K562 (cell line): ENCODE results near the gene FILIP1L. TPM values are rescaled to one million over a fixed set of nuclear protein-coding genes. Genes with fewer than 3 reads are reported as not detected.

Experiments
- ASH1L ChIP-seq: fragments of 450-650 bp; IDR thresholded peaks from 2 replicates; pipeline ENCODE4 v1.6.1; 2018; ENCODE audit warnings: borderline replicate concordance, mild to moderate bottlenecking, low read depth; ENCODE audit not compliant: partially characterized antibody
- CBFA2T3 ChIP-seq: fragments of 450-650 bp; IDR thresholded peaks from 2 replicates; pipeline ENCODE4 v1.6.1; 2017
- CTBP1 ChIP-seq: fragments of 450-650 bp; IDR thresholded peaks from 2 replicates; pipeline ENCODE4 v1.6.1; 2016; ENCODE audit warnings: borderline replicate concordance
- DMBX1 ChIP-seq: fragments of 250-450 bp; sonication (Bioruptor Pico); IDR thresholded peaks from 2 replicates; pipeline ENCODE4 v1.8.0; 2022; ENCODE audit warnings: inconsistent platforms, mild to moderate bottlenecking, moderate library complexity, borderline replicate concordance
- DPF2 ChIP-seq: fragments of 450-650 bp; IDR thresholded peaks from 2 replicates; pipeline ENCODE4 v1.6.1; 2016
- HDAC2 ChIP-seq: fragments of 450-650 bp; IDR thresholded peaks from 2 replicates; pipeline ENCODE4 v1.6.1; 2016; ENCODE audit warnings: mild to moderate bottlenecking
- HNRNPH1 ChIP-seq: fragments of 200-400 bp; formaldehyde crosslinking; optimal IDR thresholded peaks from 2 replicates; pipeline ENCODE3; 2017; ENCODE audit warnings: low read depth, mild to moderate bottlenecking, low read length, moderate library complexity
- SMAD2 ChIP-seq: fragments of 150-350 bp; IDR thresholded peaks from 2 replicates; pipeline ENCODE4 v1.6.1; 2014; ENCODE audit warnings: low read depth, mild to moderate bottlenecking, low read length
- ZFP1 ChIP-seq: fragments of 450-650 bp; formaldehyde crosslinking; IDR thresholded peaks from 2 replicates; pipeline ENCODE4 v1.4.0; 2020; ENCODE audit warnings: mild to moderate bottlenecking, mixed read lengths
- ZNF146 ChIP-seq: IDR thresholded peaks from one replicate; pipeline ENCODE4 v1.6.1; 2018; ENCODE audit warnings: missing compliant biosample characterization; ENCODE audit not compliant: unreplicated experiment
- ZNF232 ChIP-seq: sonication (generic); formaldehyde crosslinking; IDR thresholded peaks from 2 replicates; pipeline ENCODE4 v1.8.0; 2022; ENCODE audit warnings: mild to moderate bottlenecking, missing genetic modification reagents
- ZNF785 ChIP-seq: fragments of 250-450 bp; sonication (Bioruptor Pico); IDR thresholded peaks from 2 replicates; pipeline ENCODE4 v1.4.0; 2020; ENCODE audit warnings: mild to moderate bottlenecking
- polyA plus RNA-seq, 8 experiments: library from polyadenylated mRNA; depleted of rRNA in 4 of 8; stranded (reverse) in 5 of 8; unstranded in 3 of 8; fragments of >200 nt; fragmentation: Nextera tagmentation in 2 of 8; fragmentation: Illumina TruSeq in 1 of 8; extraction: Ambion mirVana in 2 of 8; extraction: Trizol in 1 of 8; gene quantifications; 2 replicates each; pipeline versions ENCODE4 v1.2.1 to v1.2.3, GENCODE V29; 2011 to 2014; ENCODE audit warnings: inconsistent platforms in 1 of 8, missing spikeins in 1 of 8
- total RNA-seq, 7 experiments: library from RNA; depleted of rRNA in 6 of 7; stranded (reverse); fragments of >200 nt in 6 of 7; fragmentation: Illumina TruSeq in 2 of 7; extraction: Trizol in 2 of 7; gene quantifications; 2 replicates each; pipeline versions ENCODE4 v1.2.1 to v1.2.3, GENCODE V29; 2011 to 2021; ENCODE audit warnings: low replicate concordance in 1 of 7
- TF ChIP-seq, protein P1 (sequence below): IDR thresholded peaks from 2 replicates; pipeline ENCODE4 v1.6.1; 2011; ENCODE audit not compliant: insufficient read length; ENCODE audit errors: extremely low read depth
- TF ChIP-seq, protein P2 (sequence below), 2 experiments: fragments of 200-800 bp in 1 of 2; sonication (Bioruptor generic) in 1 of 2; sonication (generic) in 1 of 2; formaldehyde crosslinking in 1 of 2; IDR thresholded peaks in 1 of 2; conservative IDR thresholded peaks in 1 of 2; 2 replicates each; pipeline versions ENCODE4 v1.5.0 to v1.6.1; 2016 to 2020; ENCODE audit warnings: missing compliant biosample characterization in 1 of 2, missing genetic modification characterization in 1 of 2, missing genetic modification reagents in 1 of 2
- TF ChIP-seq, protein P3 (sequence below): sonication (generic); formaldehyde crosslinking; IDR thresholded peaks from 2 replicates; pipeline ENCODE4 v1.8.1; 2022; ENCODE audit warnings: missing genetic modification reagents
- TF ChIP-seq, protein P4 (sequence below): fragments of 450-650 bp; IDR thresholded peaks from 2 replicates; pipeline ENCODE4 v1.6.1; 2017; ENCODE audit warnings: antibody characterized with exemption
- TF ChIP-seq, protein P5 (sequence below): IDR thresholded peaks from 3 replicates; pipeline ENCODE4 v1.6.1; 2011; ENCODE audit warnings: borderline replicate concordance, mild to moderate bottlenecking; ENCODE audit not compliant: insufficient read length, insufficient read depth
- TF ChIP-seq, protein P6 (sequence below): fragments of 250-450 bp; sonication (Bioruptor Pico); IDR thresholded peaks from 2 replicates; pipeline ENCODE4 v1.4.0; 2020; ENCODE audit warnings: mild to moderate bottlenecking, moderate library complexity, borderline replicate concordance

Gene FILIP1L
- total and polyA plus RNA-seq, 9 of the 15 experiments (the other 6 are each of a cell fraction or from before 2014, with no cell fraction given) = 0.50 to 2.1 (median 1.1) TPM

DNA sequence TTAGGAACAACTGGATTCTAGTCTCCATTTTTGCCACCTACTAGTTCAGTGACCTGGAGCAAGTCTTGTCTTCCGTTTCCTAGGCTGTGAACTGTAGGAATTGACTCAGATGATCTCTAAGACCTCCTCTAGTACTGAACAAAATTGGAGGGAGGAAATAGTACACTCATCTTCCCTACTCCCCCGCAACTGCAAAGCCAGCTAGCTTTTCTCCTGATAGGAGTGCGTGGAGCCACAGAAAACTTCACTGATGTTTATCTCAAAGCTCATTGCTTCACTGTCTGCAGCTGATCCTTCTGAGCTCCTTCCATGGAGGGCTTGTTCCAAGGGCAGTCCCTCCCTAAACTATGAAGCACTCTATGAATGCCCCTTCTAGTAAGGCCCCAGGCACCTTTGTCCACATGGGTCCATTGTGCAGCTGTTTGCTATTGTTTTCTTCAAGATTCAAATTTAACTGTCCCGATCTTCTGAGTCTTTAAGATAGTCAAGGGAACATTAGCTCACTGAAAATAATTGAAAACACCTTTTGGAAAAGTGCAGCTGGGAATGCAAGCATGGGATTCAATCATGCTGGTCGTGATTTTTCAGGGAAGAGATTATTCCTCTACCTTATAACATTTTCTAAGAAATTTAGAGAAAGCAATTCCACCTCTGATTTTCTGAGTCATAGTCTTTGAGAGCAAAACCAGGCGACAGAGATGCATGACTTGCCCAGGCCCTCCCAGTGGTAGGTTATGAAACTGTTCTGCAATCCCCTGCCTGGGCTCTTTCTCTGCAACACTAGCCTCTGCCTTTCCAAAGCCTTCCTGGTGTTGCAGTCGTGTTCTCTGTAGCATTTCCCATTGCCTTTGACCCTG lies 24.3 kb downstream of the FILIP1L start (continued):
- TF ChIP-seq, protein P1, sequence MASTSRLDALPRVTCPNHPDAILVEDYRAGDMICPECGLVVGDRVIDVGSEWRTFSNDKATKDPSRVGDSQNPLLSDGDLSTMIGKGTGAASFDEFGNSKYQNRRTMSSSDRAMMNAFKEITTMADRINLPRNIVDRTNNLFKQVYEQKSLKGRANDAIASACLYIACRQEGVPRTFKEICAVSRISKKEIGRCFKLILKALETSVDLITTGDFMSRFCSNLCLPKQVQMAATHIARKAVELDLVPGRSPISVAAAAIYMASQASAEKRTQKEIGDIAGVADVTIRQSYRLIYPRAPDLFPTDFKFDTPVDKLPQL = no peak
- TF ChIP-seq DPF2 (peak; percentile 81), ZFP1 (CRISPR knock-in tag) (no peak), DMBX1 (CRISPR knock-in tag) (no peak), SMAD2 (no peak), ZNF785 (CRISPR knock-in tag) (no peak), HNRNPH1 (no peak), ZNF232 (no peak), ZNF146 (CRISPR knock-in tag) (no peak), CTBP1 (peak; percentile 72; the same call in 1 of the 2 replicates), CBFA2T3 (peak; percentile 71), ASH1L (no peak), HDAC2 (peak; percentile 69; the same call in 1 of the 2 replicates)
- TF ChIP-seq, protein P2, sequence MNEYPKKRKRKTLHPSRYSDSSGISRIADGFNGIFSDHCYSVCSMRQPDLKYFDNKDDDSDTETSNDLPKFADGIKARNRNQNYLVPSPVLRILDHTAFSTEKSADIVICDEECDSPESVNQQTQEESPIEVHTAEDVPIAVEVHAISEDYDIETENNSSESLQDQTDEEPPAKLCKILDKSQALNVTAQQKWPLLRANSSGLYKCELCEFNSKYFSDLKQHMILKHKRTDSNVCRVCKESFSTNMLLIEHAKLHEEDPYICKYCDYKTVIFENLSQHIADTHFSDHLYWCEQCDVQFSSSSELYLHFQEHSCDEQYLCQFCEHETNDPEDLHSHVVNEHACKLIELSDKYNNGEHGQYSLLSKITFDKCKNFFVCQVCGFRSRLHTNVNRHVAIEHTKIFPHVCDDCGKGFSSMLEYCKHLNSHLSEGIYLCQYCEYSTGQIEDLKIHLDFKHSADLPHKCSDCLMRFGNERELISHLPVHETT (CRISPR knock-in tag; conservative IDR thresholded peaks at IDR 0.05 in 1 of 2, IDR thresholded peaks at IDR 0.05 in 1 of 2) = no peak
- TF ChIP-seq, protein P3, sequence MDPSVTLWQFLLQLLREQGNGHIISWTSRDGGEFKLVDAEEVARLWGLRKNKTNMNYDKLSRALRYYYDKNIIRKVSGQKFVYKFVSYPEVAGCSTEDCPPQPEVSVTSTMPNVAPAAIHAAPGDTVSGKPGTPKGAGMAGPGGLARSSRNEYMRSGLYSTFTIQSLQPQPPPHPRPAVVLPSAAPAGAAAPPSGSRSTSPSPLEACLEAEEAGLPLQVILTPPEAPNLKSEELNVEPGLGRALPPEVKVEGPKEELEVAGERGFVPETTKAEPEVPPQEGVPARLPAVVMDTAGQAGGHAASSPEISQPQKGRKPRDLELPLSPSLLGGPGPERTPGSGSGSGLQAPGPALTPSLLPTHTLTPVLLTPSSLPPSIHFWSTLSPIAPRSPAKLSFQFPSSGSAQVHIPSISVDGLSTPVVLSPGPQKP (CRISPR knock-in tag) = no peak
- TF ChIP-seq, protein P4, sequence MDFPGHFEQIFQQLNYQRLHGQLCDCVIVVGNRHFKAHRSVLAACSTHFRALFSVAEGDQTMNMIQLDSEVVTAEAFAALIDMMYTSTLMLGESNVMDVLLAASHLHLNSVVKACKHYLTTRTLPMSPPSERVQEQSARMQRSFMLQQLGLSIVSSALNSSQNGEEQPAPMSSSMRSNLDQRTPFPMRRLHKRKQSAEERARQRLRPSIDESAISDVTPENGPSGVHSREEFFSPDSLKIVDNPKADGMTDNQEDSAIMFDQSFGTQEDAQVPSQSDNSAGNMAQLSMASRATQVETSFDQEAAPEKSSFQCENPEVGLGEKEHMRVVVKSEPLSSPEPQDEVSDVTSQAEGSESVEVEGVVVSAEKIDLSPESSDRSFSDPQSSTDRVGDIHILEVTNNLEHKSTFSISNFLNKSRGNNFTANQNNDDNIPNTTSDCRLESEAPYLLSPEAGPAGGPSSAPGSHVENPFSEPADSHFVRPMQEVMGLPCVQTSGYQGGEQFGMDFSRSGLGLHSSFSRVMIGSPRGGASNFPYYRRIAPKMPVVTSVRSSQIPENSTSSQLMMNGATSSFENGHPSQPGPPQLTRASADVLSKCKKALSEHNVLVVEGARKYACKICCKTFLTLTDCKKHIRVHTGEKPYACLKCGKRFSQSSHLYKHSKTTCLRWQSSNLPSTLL = no peak
- TF ChIP-seq, protein P5, sequence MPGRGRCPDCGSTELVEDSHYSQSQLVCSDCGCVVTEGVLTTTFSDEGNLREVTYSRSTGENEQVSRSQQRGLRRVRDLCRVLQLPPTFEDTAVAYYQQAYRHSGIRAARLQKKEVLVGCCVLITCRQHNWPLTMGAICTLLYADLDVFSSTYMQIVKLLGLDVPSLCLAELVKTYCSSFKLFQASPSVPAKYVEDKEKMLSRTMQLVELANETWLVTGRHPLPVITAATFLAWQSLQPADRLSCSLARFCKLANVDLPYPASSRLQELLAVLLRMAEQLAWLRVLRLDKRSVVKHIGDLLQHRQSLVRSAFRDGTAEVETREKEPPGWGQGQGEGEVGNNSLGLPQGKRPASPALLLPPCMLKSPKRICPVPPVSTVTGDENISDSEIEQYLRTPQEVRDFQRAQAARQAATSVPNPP = no peak
- TF ChIP-seq, protein P6, sequence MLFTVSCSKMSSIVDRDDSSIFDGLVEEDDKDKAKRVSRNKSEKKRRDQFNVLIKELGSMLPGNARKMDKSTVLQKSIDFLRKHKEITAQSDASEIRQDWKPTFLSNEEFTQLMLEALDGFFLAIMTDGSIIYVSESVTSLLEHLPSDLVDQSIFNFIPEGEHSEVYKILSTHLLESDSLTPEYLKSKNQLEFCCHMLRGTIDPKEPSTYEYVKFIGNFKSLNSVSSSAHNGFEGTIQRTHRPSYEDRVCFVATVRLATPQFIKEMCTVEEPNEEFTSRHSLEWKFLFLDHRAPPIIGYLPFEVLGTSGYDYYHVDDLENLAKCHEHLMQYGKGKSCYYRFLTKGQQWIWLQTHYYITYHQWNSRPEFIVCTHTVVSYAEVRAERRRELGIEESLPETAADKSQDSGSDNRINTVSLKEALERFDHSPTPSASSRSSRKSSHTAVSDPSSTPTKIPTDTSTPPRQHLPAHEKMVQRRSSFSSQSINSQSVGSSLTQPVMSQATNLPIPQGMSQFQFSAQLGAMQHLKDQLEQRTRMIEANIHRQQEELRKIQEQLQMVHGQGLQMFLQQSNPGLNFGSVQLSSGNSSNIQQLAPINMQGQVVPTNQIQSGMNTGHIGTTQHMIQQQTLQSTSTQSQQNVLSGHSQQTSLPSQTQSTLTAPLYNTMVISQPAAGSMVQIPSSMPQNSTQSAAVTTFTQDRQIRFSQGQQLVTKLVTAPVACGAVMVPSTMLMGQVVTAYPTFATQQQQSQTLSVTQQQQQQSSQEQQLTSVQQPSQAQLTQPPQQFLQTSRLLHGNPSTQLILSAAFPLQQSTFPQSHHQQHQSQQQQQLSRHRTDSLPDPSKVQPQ = no peak
